GM23338 (cell line): Measurements from ENCODE around the gene DLX2. TPM values are rescaled to one million over a fixed set of nuclear protein-coding genes. Genes with fewer than 3 reads are reported as not detected.

ENCODE experiments used
- ATAC-seq: fragments of 200-7000 bp; cut with Tn5 transposase; 3 replicates; pipeline ENCODE4 v1.9.1; 2020
- DNase-seq: peaks from one replicate; pipeline ENCODE4 v3.0.0-alpha.2; 2015; ENCODE audit warnings: low spot score
- H2AFZ ChIP-seq: fragments of 200-600 bp; sonication (generic); 2 replicates; pipeline ENCODE4 v1.8.0; 2016; ENCODE audit warnings: antibody characterized with exemption, mild to moderate bottlenecking, moderate library complexity
- H3F3A ChIP-seq: fragments of 200-600 bp; sonication (generic); replicated peaks from 2 replicates; pipeline ENCODE4 v1.8.0; 2017; ENCODE audit warnings: antibody characterized with exemption, mixed run types, low read depth
- H3K27ac ChIP-seq: fragments of 200-600 bp; sonication (generic); 2 replicates; pipeline ENCODE4 v1.6.1; 2016; ENCODE audit warnings: low read depth
- H3K27me3 ChIP-seq: fragments of 200-600 bp; sonication (generic); 2 replicates; pipeline ENCODE4 v1.8.0; 2016; ENCODE audit warnings: mild to moderate bottlenecking, mixed run types, moderate library complexity; ENCODE audit not compliant: insufficient read depth
- H3K36me3 ChIP-seq: fragments of 200-600 bp; sonication (generic); 2 replicates; pipeline ENCODE4 v1.8.0; 2016; ENCODE audit warnings: mild to moderate bottlenecking; ENCODE audit not compliant: insufficient read depth
- H3K4me1 ChIP-seq: fragments of 200-600 bp; sonication (generic); 2 replicates; pipeline ENCODE4 v1.8.0; 2016; ENCODE audit warnings: mild to moderate bottlenecking, moderate library complexity; ENCODE audit not compliant: insufficient read depth
- H3K4me2 ChIP-seq: fragments of 200-600 bp; sonication (generic); 2 replicates; pipeline ENCODE4 v1.7.1; 2017; ENCODE audit warnings: mixed run types
- H3K4me3 ChIP-seq: fragments of 200-600 bp; sonication (generic); 2 replicates; pipeline ENCODE4 v1.6.1; 2016; ENCODE audit warnings: mixed run types
- H3K79me2 ChIP-seq: fragments of 200-600 bp; sonication (generic); replicated peaks from 2 replicates; pipeline ENCODE4 v1.8.0; 2017; ENCODE audit warnings: mild to moderate bottlenecking; ENCODE audit not compliant: insufficient read depth
- H3K9me2 ChIP-seq: fragments of 200-600 bp; sonication (generic); 2 replicates; pipeline ENCODE4 v1.8.0; 2017; ENCODE audit not compliant: insufficient read depth
- H4K20me1 ChIP-seq: fragments of 200-600 bp; sonication (generic); replicated peaks from 2 replicates; pipeline ENCODE4 v1.8.0; 2017; ENCODE audit warnings: mild to moderate bottlenecking; ENCODE audit not compliant: insufficient read depth
- H3K27ac Mint-ChIP-seq: 2 replicates; pipeline ENCODE4 v1.8.0; 2020; ENCODE audit warnings: inconsistent platforms, mild to moderate bottlenecking, moderate library complexity, mixed read lengths
- H3K27me3 Mint-ChIP-seq: 3 replicates; pipeline ENCODE4 v1.8.0; 2022; ENCODE audit warnings: low read depth, mild to moderate bottlenecking, moderate library complexity, mixed read lengths, inconsistent platforms; ENCODE audit not compliant: insufficient read depth, poor library complexity
- H3K36me3 Mint-ChIP-seq: 3 replicates; pipeline ENCODE4 v1.8.0; 2021; ENCODE audit warnings: low read depth, mild to moderate bottlenecking, inconsistent platforms, moderate library complexity, mixed read lengths
- H3K4me1 Mint-ChIP-seq: 3 replicates; pipeline ENCODE4 v1.8.0; 2020; ENCODE audit warnings: mild to moderate bottlenecking, inconsistent platforms, mixed read lengths
- H3K4me3 Mint-ChIP-seq: 3 replicates; pipeline ENCODE4 v1.8.0; 2021; ENCODE audit warnings: moderate library complexity, mild to moderate bottlenecking, inconsistent platforms, mixed read lengths
- H3K9me3 Mint-ChIP-seq: 3 replicates; pipeline ENCODE4 v1.8.0; 2020; ENCODE audit warnings: moderate library complexity, mild to moderate bottlenecking, inconsistent platforms, mixed read lengths
- CREB1 ChIP-seq: fragments of 250-450 bp; sonication (Bioruptor Pico); IDR thresholded peaks from 2 replicates; pipeline ENCODE4 v1.5.0; 2020; ENCODE audit warnings: low read depth, mild to moderate bottlenecking, moderate library complexity
- EZH2 ChIP-seq: fragments of 200-600 bp; sonication (generic); IDR thresholded peaks from one replicate; pipeline ENCODE4 v1.8.0; 2017; ENCODE audit warnings: antibody characterized with exemption, mild to moderate bottlenecking, low read depth; ENCODE audit not compliant: unreplicated experiment
- EZH2phosphoT487 ChIP-seq: fragments of 200-600 bp; sonication (generic); IDR thresholded peaks from one replicate; pipeline ENCODE4 v1.8.1; 2018; ENCODE audit warnings: antibody characterized with exemption; ENCODE audit not compliant: unreplicated experiment
- JUNB ChIP-seq: IDR thresholded peaks from one replicate; pipeline ENCODE4 v1.6.1; 2016; ENCODE audit warnings: antibody characterized with exemption; ENCODE audit not compliant: unreplicated experiment
- NANOG ChIP-seq: IDR thresholded peaks from 2 replicates; pipeline ENCODE4 v1.6.1; 2016; ENCODE audit warnings: antibody characterized with exemption, borderline replicate concordance
- POLR2AphosphoS5 ChIP-seq: IDR thresholded peaks from 2 replicates; pipeline ENCODE4 v1.6.1; 2016; ENCODE audit warnings: antibody characterized with exemption, low read depth
- STAT1 ChIP-seq: IDR thresholded peaks from one replicate; pipeline ENCODE4 v1.6.1; 2016; ENCODE audit warnings: antibody characterized with exemption; ENCODE audit not compliant: unreplicated experiment
- ZNF114 ChIP-seq: fragments of 250-450 bp; sonication (Bioruptor Pico); IDR thresholded peaks from 2 replicates; pipeline ENCODE4 v1.5.0; 2020; ENCODE audit warnings: mild to moderate bottlenecking, moderate library complexity
- ZNF331 ChIP-seq: fragments of 250-450 bp; sonication (Bioruptor Pico); IDR thresholded peaks from 2 replicates; pipeline ENCODE4 v1.5.0; 2020; ENCODE audit warnings: low read depth, mild to moderate bottlenecking, moderate library complexity
- polyA plus RNA-seq: library from polyadenylated mRNA; unstranded; fragments of >200 nt; fragmentation: Nextera tagmentation; extraction: Ambion mirVana; gene quantifications from 2 replicates; pipeline ENCODE4 v1.2.1, GENCODE V29; 2016
- total RNA-seq: library from RNA; depleted of rRNA; stranded (reverse); fragments of >200 nt; shearing (Covaris generic); gene quantifications from 2 replicates; pipeline ENCODE4 v1.2.3, GENCODE V29; 2014
- TF ChIP-seq, protein P1 (sequence below): fragments of 250-450 bp; sonication (Bioruptor Pico); IDR thresholded peaks from 2 replicates; pipeline ENCODE4 v1.5.0; 2020; ENCODE audit warnings: mild to moderate bottlenecking, moderate library complexity
- TF ChIP-seq, protein P2 (sequence below): IDR thresholded peaks from 2 replicates; pipeline ENCODE4 v1.6.1; 2016; ENCODE audit warnings: antibody characterized with exemption
- TF ChIP-seq, protein P3 (sequence below), 2 experiments: fragments of 200-600 bp in 1 of 2; sonication (generic) in 1 of 2; conservative IDR thresholded peaks; 2 replicates each; pipeline versions ENCODE4 v1.5.1 to v1.6.1; 2016 to 2017; ENCODE audit warnings: antibody characterized with exemption in 2 of 2, low read depth in 2 of 2, mild to moderate bottlenecking in 2 of 2, moderate library complexity in 1 of 2
- TF ChIP-seq, protein P4 (sequence below): IDR thresholded peaks from one replicate; pipeline ENCODE4 v1.6.1; 2018; ENCODE audit warnings: antibody characterized with exemption; ENCODE audit not compliant: unreplicated experiment

Gene DLX2
- total and polyA plus RNA-seq, 2 experiments from 2014 or later: 0.08 to 0.24 TPM

DNA sequence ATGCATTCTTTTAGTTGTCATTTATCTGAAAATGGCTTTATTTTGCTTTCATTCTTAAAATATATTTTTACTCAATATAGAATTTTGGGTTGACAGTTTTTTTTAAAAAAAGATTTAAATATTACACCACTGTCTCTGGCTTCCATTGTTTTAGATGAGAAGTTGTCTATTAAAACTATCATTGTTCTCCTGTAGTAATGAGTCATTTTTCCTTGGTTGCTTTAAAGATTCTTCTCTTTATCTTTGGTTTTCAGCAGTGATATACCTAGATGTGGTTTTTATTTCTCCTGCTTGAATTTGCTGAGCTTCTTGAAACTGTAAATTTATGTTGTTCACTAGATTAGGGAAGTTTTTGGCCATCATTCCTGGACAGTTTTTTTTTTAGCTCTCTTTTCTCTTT lies 26.7 kb upstream of the DLX2 start (continued):
- TF ChIP-seq, protein P1, sequence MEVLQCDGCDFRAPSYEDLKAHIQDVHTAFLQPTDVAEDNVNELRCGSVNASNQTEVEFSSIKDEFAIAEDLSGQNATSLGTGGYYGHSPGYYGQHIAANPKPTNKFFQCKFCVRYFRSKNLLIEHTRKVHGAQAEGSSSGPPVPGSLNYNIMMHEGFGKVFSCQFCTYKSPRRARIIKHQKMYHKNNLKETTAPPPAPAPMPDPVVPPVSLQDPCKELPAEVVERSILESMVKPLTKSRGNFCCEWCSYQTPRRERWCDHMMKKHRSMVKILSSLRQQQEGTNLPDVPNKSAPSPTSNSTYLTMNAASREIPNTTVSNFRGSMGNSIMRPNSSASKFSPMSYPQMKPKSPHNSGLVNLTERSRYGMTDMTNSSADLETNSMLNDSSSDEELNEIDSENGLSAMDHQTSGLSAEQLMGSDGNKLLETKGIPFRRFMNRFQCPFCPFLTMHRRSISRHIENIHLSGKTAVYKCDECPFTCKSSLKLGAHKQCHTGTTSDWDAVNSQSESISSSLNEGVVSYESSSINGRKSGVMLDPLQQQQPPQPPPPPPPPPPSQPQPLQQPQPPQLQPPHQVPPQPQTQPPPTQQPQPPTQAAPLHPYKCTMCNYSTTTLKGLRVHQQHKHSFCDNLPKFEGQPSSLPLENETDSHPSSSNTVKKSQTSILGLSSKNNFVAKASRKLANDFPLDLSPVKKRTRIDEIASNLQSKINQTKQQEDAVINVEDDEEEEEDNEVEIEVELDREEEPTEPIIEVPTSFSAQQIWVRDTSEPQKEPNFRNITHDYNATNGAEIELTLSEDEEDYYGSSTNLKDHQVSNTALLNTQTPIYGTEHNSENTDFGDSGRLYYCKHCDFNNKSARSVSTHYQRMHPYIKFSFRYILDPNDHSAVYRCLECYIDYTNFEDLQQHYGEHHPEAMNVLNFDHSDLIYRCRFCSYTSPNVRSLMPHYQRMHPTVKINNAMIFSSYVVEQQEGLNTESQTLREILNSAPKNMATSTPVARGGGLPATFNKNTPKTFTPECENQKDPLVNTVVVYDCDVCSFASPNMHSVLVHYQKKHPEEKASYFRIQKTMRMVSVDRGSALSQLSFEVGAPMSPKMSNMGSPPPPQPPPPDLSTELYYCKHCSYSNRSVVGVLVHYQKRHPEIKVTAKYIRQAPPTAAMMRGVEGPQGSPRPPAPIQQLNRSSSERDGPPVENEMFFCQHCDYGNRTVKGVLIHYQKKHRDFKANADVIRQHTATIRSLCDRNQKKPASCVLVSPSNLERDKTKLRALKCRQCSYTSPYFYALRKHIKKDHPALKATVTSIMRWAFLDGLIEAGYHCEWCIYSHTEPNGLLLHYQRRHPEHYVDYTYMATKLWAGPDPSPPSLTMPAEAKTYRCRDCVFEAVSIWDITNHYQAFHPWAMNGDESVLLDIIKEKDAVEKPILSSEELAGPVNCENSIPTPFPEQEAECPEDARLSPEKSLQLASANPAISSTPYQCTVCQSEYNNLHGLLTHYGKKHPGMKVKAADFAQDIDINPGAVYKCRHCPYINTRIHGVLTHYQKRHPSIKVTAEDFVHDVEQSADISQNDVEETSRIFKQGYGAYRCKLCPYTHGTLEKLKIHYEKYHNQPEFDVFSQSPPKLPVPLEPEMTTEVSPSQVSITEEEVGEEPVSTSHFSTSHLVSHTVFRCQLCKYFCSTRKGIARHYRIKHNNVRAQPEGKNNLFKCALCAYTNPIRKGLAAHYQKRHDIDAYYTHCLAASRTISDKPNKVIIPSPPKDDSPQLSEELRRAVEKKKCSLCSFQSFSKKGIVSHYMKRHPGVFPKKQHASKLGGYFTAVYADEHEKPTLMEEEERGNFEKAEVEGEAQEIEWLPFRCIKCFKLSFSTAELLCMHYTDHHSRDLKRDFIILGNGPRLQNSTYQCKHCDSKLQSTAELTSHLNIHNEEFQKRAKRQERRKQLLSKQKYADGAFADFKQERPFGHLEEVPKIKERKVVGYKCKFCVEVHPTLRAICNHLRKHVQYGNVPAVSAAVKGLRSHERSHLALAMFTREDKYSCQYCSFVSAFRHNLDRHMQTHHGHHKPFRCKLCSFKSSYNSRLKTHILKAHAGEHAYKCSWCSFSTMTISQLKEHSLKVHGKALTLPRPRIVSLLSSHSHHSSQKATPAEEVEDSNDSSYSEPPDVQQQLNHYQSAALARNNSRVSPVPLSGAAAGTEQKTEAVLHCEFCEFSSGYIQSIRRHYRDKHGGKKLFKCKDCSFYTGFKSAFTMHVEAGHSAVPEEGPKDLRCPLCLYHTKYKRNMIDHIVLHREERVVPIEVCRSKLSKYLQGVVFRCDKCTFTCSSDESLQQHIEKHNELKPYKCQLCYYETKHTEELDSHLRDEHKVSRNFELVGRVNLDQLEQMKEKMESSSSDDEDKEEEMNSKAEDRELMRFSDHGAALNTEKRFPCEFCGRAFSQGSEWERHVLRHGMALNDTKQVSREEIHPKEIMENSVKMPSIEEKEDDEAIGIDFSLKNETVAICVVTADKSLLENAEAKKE: no peak

DNA sequence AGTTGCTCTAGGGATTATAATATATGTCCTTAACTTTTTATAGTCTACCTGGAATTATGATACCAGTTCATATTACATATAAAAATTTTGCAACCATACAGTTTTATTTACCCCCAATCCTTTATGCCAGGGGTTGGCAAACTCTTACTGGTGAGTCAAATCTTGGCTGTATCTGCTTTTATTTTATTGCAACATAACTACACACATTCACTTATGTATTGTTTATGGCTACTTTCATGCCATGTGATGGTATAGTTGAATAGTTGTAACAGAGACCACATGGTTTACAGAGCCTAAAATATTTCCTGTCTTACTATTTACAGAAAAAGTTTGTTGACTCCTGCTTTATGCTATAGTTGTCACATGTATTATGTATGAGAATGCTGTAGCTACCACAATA lies 25.8 kb upstream of the DLX2 start:
- Mint-ChIP-seq H3K4me3 (no peak overlapping the region), H3K4me1 (peaks cover 19% of the 10 kb centered on the region), H3K9me3 (peaks cover 14% of the 10 kb centered on the region), H3K36me3 (no peaks in the 10 kb centered on the region; the same call in 1 of the 3 replicates), H3K27me3 (peaks cover 25% of the 10 kb centered on the region), H3K27ac (no peak overlapping the region)
- Histone ChIP-seq H3K9me2 (no peaks in the 10 kb centered on the region), H2AFZ (no peak overlapping the region), H3K4me3 (no peak overlapping the region), H3F3A (no peaks in the 10 kb centered on the region), H3K27ac (no peak overlapping the region), H3K4me2 (no peak overlapping the region), H4K20me1 (no peaks in the 10 kb centered on the region), H3K4me1 (peaks cover 19% of the 10 kb centered on the region), H3K27me3 (peaks cover 39% of the 10 kb centered on the region), H3K36me3 (no peaks in the 10 kb centered on the region), H3K79me2 (no peaks in the 10 kb centered on the region)
- no peak for ATAC-seq
- DNase-seq: no peak
- TF ChIP-seq EZH2 (no peak), STAT1 (no peak), EZH2phosphoT487 (no peak), ZNF114 (CRISPR knock-in tag) (no peak), POLR2AphosphoS5 (no peak), CREB1 (no peak), NANOG (no peak), ZNF331 (no peak), JUNB (no peak)
- TF ChIP-seq, protein P2, sequence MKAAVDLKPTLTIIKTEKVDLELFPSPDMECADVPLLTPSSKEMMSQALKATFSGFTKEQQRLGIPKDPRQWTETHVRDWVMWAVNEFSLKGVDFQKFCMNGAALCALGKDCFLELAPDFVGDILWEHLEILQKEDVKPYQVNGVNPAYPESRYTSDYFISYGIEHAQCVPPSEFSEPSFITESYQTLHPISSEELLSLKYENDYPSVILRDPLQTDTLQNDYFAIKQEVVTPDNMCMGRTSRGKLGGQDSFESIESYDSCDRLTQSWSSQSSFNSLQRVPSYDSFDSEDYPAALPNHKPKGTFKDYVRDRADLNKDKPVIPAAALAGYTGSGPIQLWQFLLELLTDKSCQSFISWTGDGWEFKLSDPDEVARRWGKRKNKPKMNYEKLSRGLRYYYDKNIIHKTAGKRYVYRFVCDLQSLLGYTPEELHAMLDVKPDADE: no peak
- TF ChIP-seq, protein P3, sequence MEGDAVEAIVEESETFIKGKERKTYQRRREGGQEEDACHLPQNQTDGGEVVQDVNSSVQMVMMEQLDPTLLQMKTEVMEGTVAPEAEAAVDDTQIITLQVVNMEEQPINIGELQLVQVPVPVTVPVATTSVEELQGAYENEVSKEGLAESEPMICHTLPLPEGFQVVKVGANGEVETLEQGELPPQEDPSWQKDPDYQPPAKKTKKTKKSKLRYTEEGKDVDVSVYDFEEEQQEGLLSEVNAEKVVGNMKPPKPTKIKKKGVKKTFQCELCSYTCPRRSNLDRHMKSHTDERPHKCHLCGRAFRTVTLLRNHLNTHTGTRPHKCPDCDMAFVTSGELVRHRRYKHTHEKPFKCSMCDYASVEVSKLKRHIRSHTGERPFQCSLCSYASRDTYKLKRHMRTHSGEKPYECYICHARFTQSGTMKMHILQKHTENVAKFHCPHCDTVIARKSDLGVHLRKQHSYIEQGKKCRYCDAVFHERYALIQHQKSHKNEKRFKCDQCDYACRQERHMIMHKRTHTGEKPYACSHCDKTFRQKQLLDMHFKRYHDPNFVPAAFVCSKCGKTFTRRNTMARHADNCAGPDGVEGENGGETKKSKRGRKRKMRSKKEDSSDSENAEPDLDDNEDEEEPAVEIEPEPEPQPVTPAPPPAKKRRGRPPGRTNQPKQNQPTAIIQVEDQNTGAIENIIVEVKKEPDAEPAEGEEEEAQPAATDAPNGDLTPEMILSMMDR (conservative IDR thresholded peaks at IDR 0.05; ENCODE audit: low read depth in 2 of 2): no peak
- TF ChIP-seq, protein P4, sequence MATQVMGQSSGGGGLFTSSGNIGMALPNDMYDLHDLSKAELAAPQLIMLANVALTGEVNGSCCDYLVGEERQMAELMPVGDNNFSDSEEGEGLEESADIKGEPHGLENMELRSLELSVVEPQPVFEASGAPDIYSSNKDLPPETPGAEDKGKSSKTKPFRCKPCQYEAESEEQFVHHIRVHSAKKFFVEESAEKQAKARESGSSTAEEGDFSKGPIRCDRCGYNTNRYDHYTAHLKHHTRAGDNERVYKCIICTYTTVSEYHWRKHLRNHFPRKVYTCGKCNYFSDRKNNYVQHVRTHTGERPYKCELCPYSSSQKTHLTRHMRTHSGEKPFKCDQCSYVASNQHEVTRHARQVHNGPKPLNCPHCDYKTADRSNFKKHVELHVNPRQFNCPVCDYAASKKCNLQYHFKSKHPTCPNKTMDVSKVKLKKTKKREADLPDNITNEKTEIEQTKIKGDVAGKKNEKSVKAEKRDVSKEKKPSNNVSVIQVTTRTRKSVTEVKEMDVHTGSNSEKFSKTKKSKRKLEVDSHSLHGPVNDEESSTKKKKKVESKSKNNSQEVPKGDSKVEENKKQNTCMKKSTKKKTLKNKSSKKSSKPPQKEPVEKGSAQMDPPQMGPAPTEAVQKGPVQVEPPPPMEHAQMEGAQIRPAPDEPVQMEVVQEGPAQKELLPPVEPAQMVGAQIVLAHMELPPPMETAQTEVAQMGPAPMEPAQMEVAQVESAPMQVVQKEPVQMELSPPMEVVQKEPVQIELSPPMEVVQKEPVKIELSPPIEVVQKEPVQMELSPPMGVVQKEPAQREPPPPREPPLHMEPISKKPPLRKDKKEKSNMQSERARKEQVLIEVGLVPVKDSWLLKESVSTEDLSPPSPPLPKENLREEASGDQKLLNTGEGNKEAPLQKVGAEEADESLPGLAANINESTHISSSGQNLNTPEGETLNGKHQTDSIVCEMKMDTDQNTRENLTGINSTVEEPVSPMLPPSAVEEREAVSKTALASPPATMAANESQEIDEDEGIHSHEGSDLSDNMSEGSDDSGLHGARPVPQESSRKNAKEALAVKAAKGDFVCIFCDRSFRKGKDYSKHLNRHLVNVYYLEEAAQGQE: no peak
